IMR-90 (cell line): ENCODE measurements around the gene PATE1. TPM values are rescaled to one million over a fixed set of nuclear protein-coding genes. Genes with fewer than 3 reads are reported as not detected.

Source experiments
- ATAC-seq: fragments of 200-7000 bp; cut with Tn5 transposase; 2 replicates; pipeline ENCODE4 v1.9.1; 2020; ENCODE audit warnings: low read depth, mild to moderate bottlenecking, moderate library complexity
- BruUV-seq: library from RNA; stranded (reverse); fragments of 400-500 nt; replicated peaks from 2 replicates; lab custom pipeline; 2021; lab: Mats Ljungman, UMichigan
- CTCF ChIA-PET: fragments of 300-600 bp; formaldehyde crosslinking; extraction: SDS; loops from one replicate; lab custom pipeline; 2021; ENCODE audit warnings: antibody characterized with exemption; lab: Yijun Ruan, JAX
- POLR2A ChIA-PET: fragments of 300-600 bp; sonication (Branson Sonifier 250); formaldehyde crosslinking; loops from one replicate; lab custom pipeline; 2022; ENCODE audit warnings: antibody characterized with exemption; ENCODE audit not compliant: unreplicated experiment; lab: Charles Lee
- DNase-seq: peaks from one replicate; pipeline ENCODE4 v3.0.0; 2013
- H2AFZ ChIP-seq: replicated peaks from 2 replicates; pipeline ENCODE3; 2013; ENCODE audit warnings: low read length, mild to moderate bottlenecking; ENCODE audit not compliant: poor library complexity
- H2AK5ac ChIP-seq: 2 replicates; pipeline ENCODE4 v1.6.1; 2013; ENCODE audit warnings: low read depth, low read length, inconsistent platforms
- H2AK9ac ChIP-seq: replicated peaks from 2 replicates; pipeline ENCODE3; 2013; ENCODE audit warnings: mild to moderate bottlenecking, low read depth, low read length, moderate library complexity; ENCODE audit not compliant: poor library complexity
- H2BK120ac ChIP-seq: 2 replicates; pipeline ENCODE4 v1.6.1; 2013; ENCODE audit warnings: low read depth, low read length, inconsistent platforms
- H2BK15ac ChIP-seq: 3 replicates; pipeline ENCODE4 v1.6.1; 2013; ENCODE audit warnings: low read depth, low read length, inconsistent platforms
- H2BK20ac ChIP-seq: 2 replicates; pipeline ENCODE4 v1.6.1; 2013; ENCODE audit warnings: low read depth, mild to moderate bottlenecking, inconsistent platforms, low read length, moderate library complexity
- H2BK5ac ChIP-seq: 2 replicates; pipeline ENCODE4 v1.6.1; 2013; ENCODE audit warnings: mild to moderate bottlenecking, low read depth, low read length, inconsistent platforms; ENCODE audit not compliant: poor library complexity, severe bottlenecking
- H3K14ac ChIP-seq: replicated peaks from 2 replicates; pipeline ENCODE4 v1.6.1; 2013; ENCODE audit warnings: low read depth, low read length, inconsistent platforms
- H3K18ac ChIP-seq: 2 replicates; pipeline ENCODE4 v1.6.1; 2013; ENCODE audit warnings: low read depth, low read length, control low read depth
- H3K23ac ChIP-seq: 2 replicates; pipeline ENCODE4 v1.6.1; 2013; ENCODE audit warnings: low read depth, low read length, inconsistent platforms
- H3K27ac ChIP-seq: 2 replicates; pipeline ENCODE4 v1.5.1; 2013; ENCODE audit warnings: mild to moderate bottlenecking, control low read depth, low read length; ENCODE audit not compliant: insufficient read depth
- H3K27me3 ChIP-seq: 2 replicates; pipeline ENCODE4 v1.6.1; 2013; ENCODE audit warnings: low read length; ENCODE audit not compliant: control insufficient read depth, insufficient read depth
- H3K36me3 ChIP-seq: 2 replicates; pipeline ENCODE4 v1.6.1; 2013; ENCODE audit warnings: low read length, mixed read lengths; ENCODE audit not compliant: control insufficient read depth, insufficient read depth
- H3K4ac ChIP-seq: 2 replicates; pipeline ENCODE4 v1.6.1; 2013; ENCODE audit warnings: low read depth, low read length, inconsistent platforms
- H3K4me1 ChIP-seq: 2 replicates; pipeline ENCODE4 v1.6.1; 2013; ENCODE audit warnings: low read length, mixed read lengths; ENCODE audit not compliant: control insufficient read depth, insufficient read depth
- H3K4me2 ChIP-seq: 2 replicates; pipeline ENCODE4 v1.6.1; 2013; ENCODE audit warnings: low read depth, mild to moderate bottlenecking, control low read depth, low read length, moderate library complexity
- H3K4me3 ChIP-seq: 2 replicates; pipeline ENCODE4 v1.5.1; 2013; ENCODE audit warnings: low read depth, mild to moderate bottlenecking, control low read depth, low read length, moderate library complexity; ENCODE audit not compliant: insufficient read depth
- H3K56ac ChIP-seq: 2 replicates; pipeline ENCODE4 v1.6.1; 2013; ENCODE audit warnings: low read length, inconsistent platforms; ENCODE audit not compliant: insufficient read depth; ENCODE audit errors: extremely low read depth
- H3K79me1 ChIP-seq, 2 experiments: 2 replicates each; pipeline ENCODE4 v1.6.1; 2013; ENCODE audit warnings: low read length in 2 of 2, inconsistent platforms in 1 of 2, low read depth in 1 of 2
- H3K9ac ChIP-seq: 2 replicates; pipeline ENCODE4 v1.6.1; 2013; ENCODE audit warnings: low read depth, low read length, control low read depth
- H3K9me1 ChIP-seq: 2 replicates; pipeline ENCODE4 v1.6.1; 2013; ENCODE audit warnings: low read length, inconsistent platforms; ENCODE audit not compliant: insufficient read depth
- H3K9me3 ChIP-seq: 2 replicates; pipeline ENCODE4 v1.6.1; 2013; ENCODE audit warnings: low read length; ENCODE audit not compliant: control insufficient read depth, insufficient read depth
- H4K20me1 ChIP-seq: 2 replicates; pipeline ENCODE4 v1.6.1; 2013; ENCODE audit warnings: low read length, inconsistent platforms; ENCODE audit not compliant: insufficient read depth
- H4K5ac ChIP-seq: 2 replicates; pipeline ENCODE4 v1.6.1; 2013; ENCODE audit warnings: mild to moderate bottlenecking, low read depth, low read length, control low read depth
- H4K8ac ChIP-seq, 2 experiments: 2 replicates each; pipeline ENCODE4 v1.6.1; 2013; ENCODE audit warnings: low read depth in 2 of 2, low read length in 2 of 2, control low read depth in 1 of 2, inconsistent platforms in 1 of 2
- H4K91ac ChIP-seq: 2 replicates; pipeline ENCODE4 v1.6.1; 2013; ENCODE audit warnings: low read depth, low read length, inconsistent platforms; ENCODE audit not compliant: insufficient read depth
- CEBPB ChIP-seq: IDR thresholded peaks from 2 replicates; pipeline ENCODE4 v1.6.1; 2012; ENCODE audit warnings: low read depth, low read length, improper control_type of control experiment
- RFX5 ChIP-seq: IDR thresholded peaks from 2 replicates; pipeline ENCODE4 v1.8.0; 2012; ENCODE audit warnings: low read depth, mild to moderate bottlenecking, low read length, moderate library complexity
- WGBS, 2 experiments: methylation state at CpG; one replicate each; pipeline versions ENCODE4 v1.1.5 to v1.1.7; 2013; ENCODE audit warnings: missing lambda C conversion rate in 2 of 2; ENCODE audit not compliant: insufficient read length in 1 of 2; ENCODE audit errors: extremely low coverage in 2 of 2; 5-methylcytosine and 5-hydroxymethylcytosine counted together
- dilution Hi-C: fragments of 300-500 bp; cut with HindIII; formaldehyde crosslinking; loops from one replicate; pipeline ENCODE4 v1.14.3; 2018; ENCODE audit warnings: low sequenced_read_pairs; ENCODE audit not compliant: unreplicated experiment
- in situ Hi-C: fragments of 300-500 bp; cut with MboI; formaldehyde crosslinking; loops from 3 replicates; pipeline ENCODE4 v1.14.3; 2019; ENCODE audit warnings: low sequenced_read_pairs, inconsistent platforms, mixed read lengths
- intact Hi-C: fragments of 100-400 bp; cut with micrococcal nuclease; formaldehyde crosslinking; loops from 2 replicates; pipeline ENCODE4 v1.10.0; 2022
- polyA plus RNA-seq, 3 experiments: library from polyadenylated mRNA; depleted of rRNA; stranded (reverse); fragments of >200 nt; gene quantifications; 2 replicates each; pipeline ENCODE4 v1.2.3, GENCODE V29; 2012; ENCODE audit warnings: low replicate concordance in 1 of 3
- total RNA-seq: library from RNA; depleted of rRNA; stranded (reverse); fragments of >200 nt; gene quantifications from 2 replicates; pipeline ENCODE4 v1.2.3, GENCODE V29; 2012

The PATE1 gene
- total and polyA plus RNA-seq, 2 of the 4 experiments (the other 2 are of a cell fraction): not detected

DNA sequence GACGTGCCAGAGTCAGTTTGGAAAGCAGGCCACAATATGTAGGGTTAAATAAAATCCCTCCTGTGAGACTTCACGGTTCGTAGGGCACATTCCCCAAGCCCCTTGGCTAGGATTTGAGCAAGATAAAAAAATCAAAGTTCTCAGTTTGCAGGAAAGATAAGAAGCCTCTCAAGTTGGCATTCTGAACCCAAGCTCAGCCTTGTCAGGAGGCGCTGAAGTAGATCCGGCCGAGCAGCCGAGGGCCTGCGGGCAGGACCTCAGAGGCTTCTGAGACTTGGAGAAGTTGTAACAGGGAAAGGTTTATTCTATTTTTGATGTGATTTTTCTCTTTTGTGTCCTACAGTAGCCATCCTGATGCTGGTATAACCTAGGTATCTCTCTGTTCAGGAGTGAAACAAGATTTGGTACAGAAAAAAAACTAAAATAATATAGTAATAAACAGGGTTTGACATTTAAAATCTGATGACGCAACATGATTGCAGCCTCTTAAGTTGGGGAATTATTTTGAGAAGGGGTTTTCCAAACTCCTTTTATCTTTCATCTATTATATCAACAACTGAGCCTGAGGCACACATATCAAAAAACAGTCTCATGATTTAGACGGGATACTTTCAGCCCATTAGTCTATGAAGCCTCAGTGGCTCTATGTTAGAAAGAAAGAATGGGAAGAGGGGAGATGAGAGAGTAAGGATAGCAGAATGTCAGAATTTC lies 22.4 kb downstream of the PATE1 start:
- Histone ChIP-seq H2AK5ac (no peak overlapping the region), H3K14ac (no peak overlapping the region), H3K36me3 (no peaks in the 10 kb centered on the region), H2AK9ac (no peak overlapping the region), H3K27me3 (peaks cover 2% of the 10 kb centered on the region; the same call in 1 of the 2 replicates), H3K4me1 (no peaks in the 10 kb centered on the region), H4K91ac (no peak overlapping the region), H3K4me3 (no peak overlapping the region), H2BK120ac (no peak overlapping the region), H3K18ac (no peak overlapping the region), H4K20me1 (no peaks in the 10 kb centered on the region), H3K4ac (no peak overlapping the region), H2BK20ac (no peak overlapping the region), H4K5ac (no peak overlapping the region), H3K4me2 (no peak overlapping the region), H2BK15ac (no peak overlapping the region), H3K56ac (no peak overlapping the region), H3K27ac (no peak overlapping the region), H3K9me1 (no peaks in the 10 kb centered on the region), H3K9ac (no peak overlapping the region), H3K23ac (no peak overlapping the region), H3K79me1 (no peaks in the 10 kb centered on the region), H2AFZ (no peak overlapping the region), H3K9me3 (no peaks in the 10 kb centered on the region), H2BK5ac (no peak overlapping the region), H4K8ac (no peak overlapping the region)
- dilution Hi-C loops (no loop called here), intact Hi-C loops (no loop called here), in situ Hi-C loops (no loop called here)
- WGBS, 2 experiments: 0% methylated on average over 2 of the region's 10 CpGs; no CpG with 5 or more reads in 1 of the 2 experiments
- DNase-seq: no peak
- no peak for TF ChIP-seq RFX5
- peak; percentile 28; the same call in 1 of the 2 replicates for TF ChIP-seq CEBPB
- no peak for ATAC-seq
- POLR2A ChIA-PET: no interaction called here
- BruUV-seq: no TSS peak
- CTCF ChIA-PET: no interaction called here
